Measurements from ENCODE around the gene MAN1A2.

Gene MAN1A2

DNA sequence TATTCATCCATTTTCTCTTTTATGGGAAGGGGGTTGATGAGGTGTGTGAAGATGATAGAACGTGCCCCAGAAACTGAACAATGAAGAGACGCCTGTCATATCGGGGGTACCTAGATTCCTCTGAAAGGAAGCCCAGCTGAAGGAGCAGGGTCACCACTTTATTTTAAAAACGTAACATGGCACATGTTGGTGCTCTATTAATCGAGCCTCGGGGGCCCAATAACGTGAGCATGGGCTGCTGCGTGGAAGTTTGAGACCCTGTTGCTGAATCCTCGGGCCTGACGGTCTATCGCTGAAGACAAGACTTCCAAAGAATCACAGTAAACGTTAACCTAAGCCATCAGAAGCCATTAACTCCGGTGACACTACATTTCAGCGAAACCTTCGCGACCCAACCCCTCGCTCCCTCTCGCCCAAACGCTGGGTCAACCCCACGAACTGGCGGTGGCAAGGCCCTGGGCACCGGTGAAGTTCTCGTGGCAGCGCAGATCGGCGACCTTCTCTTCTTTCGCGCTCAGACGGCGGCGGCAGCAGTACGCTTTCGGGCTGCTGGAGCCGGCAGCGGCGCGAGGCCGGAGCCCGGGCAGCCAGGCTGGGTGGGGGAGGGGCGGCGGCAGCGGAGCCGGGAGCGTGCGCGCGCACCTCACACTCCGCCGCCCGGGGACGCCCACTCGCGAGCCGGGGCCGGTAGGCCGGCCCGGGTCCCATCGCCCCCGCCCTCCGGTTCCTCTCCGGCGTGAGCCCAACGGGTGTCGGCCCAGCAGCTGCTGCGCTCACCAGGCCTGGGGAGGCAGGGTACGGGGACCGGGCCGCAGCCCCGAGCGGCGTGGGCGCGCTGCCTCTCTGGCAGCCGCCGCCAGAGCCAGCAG lies 838 bp upstream of the MAN1A2 start (continued):
- TF ChIP-seq ZNF530 (tag by site-specific recombination; IDR thresholded peaks at IDR 0.05; ENCODE audit: low read depth) (no peak), ZEB2 (tag by site-specific recombination; IDR thresholded peaks at IDR 0.05) (peak; percentile 62), ZNF350 (tag by site-specific recombination; IDR thresholded peaks at IDR 0.05) (no peak), ZNF211 (tag by site-specific recombination; IDR thresholded peaks at IDR 0.05; ENCODE audit: low read depth) (no peak), ZNF777 (tag by site-specific recombination; IDR thresholded peaks at IDR 0.05; ENCODE audit: borderline replicate concordance) (no peak), ZNF132 (tag by site-specific recombination; IDR thresholded peaks at IDR 0.05; ENCODE audit: borderline replicate concordance) (no peak), ZNF747 (tag by site-specific recombination; IDR thresholded peaks at IDR 0.05) (no peak), ZNF596 (tag by site-specific recombination; IDR thresholded peaks at IDR 0.05) (no peak), PBX3 (CRISPR knock-in tag; IDR thresholded peaks at IDR 0.05) (0 out of 2 replicates have a peak, but pooled peaks have one; percentile 57), ZNF501 (tag by site-specific recombination; IDR thresholded peaks at IDR 0.05) (peak; percentile 79; the same call in 1 of the 2 replicates), ZBTB17 (tag by site-specific recombination; IDR thresholded peaks at IDR 0.05) (peak; percentile 93), ZBTB48 (tag by site-specific recombination; IDR thresholded peaks at IDR 0.05) (0 out of 2 replicates have a peak, but pooled peaks have one; percentile 13), MEIS1 (CRISPR knock-in tag; IDR thresholded peaks at IDR 0.05; ENCODE audit: borderline replicate concordance) (peak; percentile 6; the same call in 1 of the 2 replicates), ZNF324 (tag by site-specific recombination; IDR thresholded peaks at IDR 0.05) (no peak), HIC1 (tag by site-specific recombination; IDR thresholded peaks at IDR 0.05) (peak; percentile 59; the same call in 1 of the 2 replicates), BCL6B (tag by site-specific recombination; IDR thresholded peaks at IDR 0.05) (no peak), ZNF571 (tag by site-specific recombination; IDR thresholded peaks at IDR 0.05) (no peak)
- TF ChIP-seq, protein P1, sequence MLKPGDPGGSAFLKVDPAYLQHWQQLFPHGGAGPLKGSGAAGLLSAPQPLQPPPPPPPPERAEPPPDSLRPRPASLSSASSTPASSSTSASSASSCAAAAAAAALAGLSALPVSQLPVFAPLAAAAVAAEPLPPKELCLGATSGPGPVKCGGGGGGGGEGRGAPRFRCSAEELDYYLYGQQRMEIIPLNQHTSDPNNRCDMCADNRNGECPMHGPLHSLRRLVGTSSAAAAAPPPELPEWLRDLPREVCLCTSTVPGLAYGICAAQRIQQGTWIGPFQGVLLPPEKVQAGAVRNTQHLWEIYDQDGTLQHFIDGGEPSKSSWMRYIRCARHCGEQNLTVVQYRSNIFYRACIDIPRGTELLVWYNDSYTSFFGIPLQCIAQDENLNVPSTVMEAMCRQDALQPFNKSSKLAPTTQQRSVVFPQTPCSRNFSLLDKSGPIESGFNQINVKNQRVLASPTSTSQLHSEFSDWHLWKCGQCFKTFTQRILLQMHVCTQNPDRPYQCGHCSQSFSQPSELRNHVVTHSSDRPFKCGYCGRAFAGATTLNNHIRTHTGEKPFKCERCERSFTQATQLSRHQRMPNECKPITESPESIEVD (tag by site-specific recombination; IDR thresholded peaks at IDR 0.05), result no peak
- TF ChIP-seq, protein P2, sequence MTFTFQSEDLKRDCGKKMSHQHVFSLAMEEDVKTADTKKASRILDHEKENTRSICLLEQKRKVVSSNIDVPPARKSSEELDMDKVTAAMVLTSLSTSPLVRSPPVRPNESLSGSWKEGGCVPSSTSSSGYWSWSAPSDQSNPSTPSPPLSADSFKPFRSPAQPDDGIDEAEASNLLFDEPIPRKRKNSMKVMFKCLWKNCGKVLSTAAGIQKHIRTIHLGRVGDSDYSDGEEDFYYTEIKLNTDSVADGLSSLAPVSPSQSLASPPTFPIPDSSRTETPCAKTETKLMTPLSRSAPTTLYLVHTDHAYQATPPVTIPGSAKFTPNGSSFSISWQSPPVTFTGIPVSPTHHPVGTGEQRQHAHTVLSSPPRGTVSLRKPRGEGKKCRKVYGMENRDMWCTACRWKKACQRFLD (tag by site-specific recombination; IDR thresholded peaks at IDR 0.05), result no peak
